Stimulated activated naive CD8-positive, alpha-beta T cell treated with anti-CD3 and anti-CD28 coated beads, Interleukin-15, Interleukin-2, amounts not matched to agents 100 ng/mL and 50 ng/mL, for 24 hours (primary cell): Measurements from ENCODE around the gene ZFHX3.

ENCODE experiments used
- H3K27ac Mint-ChIP-seq: one replicate; pipeline ENCODE4 v1.8.0; 2021; ENCODE audit warnings: mild to moderate bottlenecking, mixed read lengths
- H3K27me3 Mint-ChIP-seq: one replicate; pipeline ENCODE4 v1.8.0; 2021; ENCODE audit warnings: mixed read lengths
- H3K36me3 Mint-ChIP-seq: one replicate; pipeline ENCODE4 v1.8.0; 2021; ENCODE audit warnings: low read depth, mixed read lengths
- H3K4me1 Mint-ChIP-seq: one replicate; pipeline ENCODE4 v1.8.0; 2021; ENCODE audit warnings: low read depth, mixed read lengths
- H3K4me3 Mint-ChIP-seq: one replicate; pipeline ENCODE4 v1.8.0; 2021; ENCODE audit warnings: mild to moderate bottlenecking, mixed read lengths
- H3K9me3 Mint-ChIP-seq: one replicate; pipeline ENCODE4 v1.8.0; 2021; ENCODE audit warnings: mixed read lengths

The ZFHX3 gene

DNA sequence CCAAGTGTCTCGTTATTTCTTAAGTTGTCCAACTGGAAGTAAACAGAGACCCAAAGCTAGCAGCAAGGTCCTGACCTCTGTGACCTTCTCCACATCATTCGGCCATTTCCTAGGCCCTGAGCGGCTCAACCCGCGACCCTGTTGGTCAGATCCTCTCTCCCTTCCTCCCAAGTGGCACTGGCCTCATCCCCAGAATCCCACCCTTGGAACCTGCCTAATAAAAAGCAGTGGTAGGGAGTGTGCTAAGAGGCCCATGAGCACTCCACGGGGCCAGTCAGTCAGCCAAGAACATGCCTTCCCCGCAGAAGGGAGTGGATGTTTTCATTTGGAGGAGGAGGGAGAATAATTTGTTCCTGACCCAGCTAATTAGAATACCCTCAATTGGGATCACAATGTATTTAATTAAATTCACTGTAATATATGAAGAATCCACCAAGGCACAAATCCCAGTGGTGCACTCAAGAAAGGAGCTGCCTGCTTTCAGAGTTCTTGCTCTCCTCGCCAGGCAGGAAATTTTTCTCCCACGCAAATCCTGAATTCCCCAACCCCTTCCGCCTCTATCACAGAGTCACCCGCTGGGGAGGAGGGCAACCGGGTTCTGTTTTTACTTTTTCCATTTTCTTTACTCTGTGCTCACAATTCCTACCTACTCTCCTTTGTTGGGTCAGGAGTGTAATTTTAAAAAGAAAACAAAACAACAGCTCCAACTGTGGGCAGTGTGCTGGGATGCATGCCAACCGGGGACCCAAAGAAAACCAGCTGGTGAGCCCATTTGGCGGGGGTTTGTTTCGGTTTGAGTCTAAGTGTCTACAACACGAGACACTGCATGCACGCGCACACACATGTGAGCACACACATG lies 153.4 kb downstream of the ZFHX3 start:
- Mint-ChIP-seq H3K36me3 (no peaks in the 10 kb centered on the region), H3K27me3 (no peaks in the 10 kb centered on the region), H3K4me1 (no peaks in the 10 kb centered on the region), H3K9me3 (peaks cover 7% of the 10 kb centered on the region), H3K4me3 (no peak overlapping the region), H3K27ac (no peak overlapping the region)

DNA sequence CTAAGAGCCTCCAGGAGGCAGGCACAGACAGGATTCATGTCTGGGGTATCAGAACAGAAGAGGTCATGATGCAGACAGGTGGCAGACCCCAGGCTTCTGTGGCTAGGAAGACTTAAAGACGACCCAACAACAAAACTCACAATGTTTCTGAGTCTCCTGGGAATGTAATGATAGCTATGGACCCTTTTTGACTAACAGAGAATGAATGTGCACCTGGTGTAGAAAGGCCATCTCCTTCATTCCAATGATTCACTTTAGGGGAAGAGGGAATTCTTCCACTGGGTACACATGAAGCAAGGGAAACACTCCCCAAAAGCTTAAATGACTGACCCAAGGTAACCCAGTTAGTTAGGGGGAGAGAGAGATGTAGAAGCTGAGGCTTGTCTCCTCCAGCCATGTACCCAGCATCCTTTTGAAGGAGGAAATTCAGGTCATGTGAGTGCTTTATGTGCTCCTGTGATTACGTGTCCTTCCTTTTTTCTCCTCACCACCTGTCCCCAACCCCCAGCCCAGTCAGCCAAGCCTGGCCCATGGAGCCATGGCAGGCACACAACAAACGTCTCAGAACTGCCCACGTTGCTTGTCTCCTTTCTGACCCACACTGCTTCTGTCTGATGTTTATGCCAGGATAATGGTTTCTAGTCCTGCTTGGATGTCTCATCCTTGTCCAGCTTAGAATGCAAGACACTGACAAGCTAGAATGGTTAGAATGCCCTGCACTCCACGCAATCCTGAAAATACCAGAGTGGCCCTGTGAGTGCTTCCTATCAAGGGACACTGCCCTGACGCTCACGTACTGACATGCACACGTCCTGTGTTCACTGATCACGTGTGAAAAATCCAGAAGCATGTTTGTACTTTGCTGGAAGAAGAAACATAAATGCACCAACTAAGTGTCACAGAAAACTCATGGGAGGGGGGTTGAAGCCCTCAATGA lies 156.4 kb downstream of the ZFHX3 start:
- Mint-ChIP-seq H3K36me3 (no peaks in the 10 kb centered on the region), H3K27ac (no peak overlapping the region), H3K9me3 (peaks cover 7% of the 10 kb centered on the region), H3K4me1 (no peaks in the 10 kb centered on the region), H3K4me3 (no peak overlapping the region), H3K27me3 (no peaks in the 10 kb centered on the region)

DNA sequence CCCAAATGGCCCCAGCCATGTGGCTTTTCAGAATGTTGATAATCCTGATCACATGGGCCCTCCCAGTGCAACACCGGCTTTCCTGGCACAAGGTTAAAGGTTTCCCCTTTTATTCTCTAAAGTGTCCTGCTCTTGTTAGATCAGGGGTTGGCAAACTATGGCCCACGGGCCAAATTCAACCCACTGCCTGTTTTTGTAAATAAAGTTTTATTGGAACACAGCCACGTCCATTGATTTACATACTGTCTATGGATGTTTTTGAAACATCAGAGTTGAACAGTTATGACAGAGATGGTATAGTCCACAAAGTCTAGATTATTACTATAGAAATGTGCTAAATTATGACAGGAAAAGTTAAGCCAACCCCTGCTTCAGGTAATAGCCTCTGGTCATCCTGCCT lies 157.3 kb downstream of the ZFHX3 start:
- H3K27me3 Mint-ChIP-seq, result no peaks in the 10 kb centered on the region
- H3K4me1 Mint-ChIP-seq, result no peaks in the 10 kb centered on the region
- H3K9me3 Mint-ChIP-seq, result peaks cover 7% of the 10 kb centered on the region
- no peak overlapping the region for H3K27ac Mint-ChIP-seq
- no peak overlapping the region for H3K4me3 Mint-ChIP-seq
- no peaks in the 10 kb centered on the region for H3K36me3 Mint-ChIP-seq

DNA sequence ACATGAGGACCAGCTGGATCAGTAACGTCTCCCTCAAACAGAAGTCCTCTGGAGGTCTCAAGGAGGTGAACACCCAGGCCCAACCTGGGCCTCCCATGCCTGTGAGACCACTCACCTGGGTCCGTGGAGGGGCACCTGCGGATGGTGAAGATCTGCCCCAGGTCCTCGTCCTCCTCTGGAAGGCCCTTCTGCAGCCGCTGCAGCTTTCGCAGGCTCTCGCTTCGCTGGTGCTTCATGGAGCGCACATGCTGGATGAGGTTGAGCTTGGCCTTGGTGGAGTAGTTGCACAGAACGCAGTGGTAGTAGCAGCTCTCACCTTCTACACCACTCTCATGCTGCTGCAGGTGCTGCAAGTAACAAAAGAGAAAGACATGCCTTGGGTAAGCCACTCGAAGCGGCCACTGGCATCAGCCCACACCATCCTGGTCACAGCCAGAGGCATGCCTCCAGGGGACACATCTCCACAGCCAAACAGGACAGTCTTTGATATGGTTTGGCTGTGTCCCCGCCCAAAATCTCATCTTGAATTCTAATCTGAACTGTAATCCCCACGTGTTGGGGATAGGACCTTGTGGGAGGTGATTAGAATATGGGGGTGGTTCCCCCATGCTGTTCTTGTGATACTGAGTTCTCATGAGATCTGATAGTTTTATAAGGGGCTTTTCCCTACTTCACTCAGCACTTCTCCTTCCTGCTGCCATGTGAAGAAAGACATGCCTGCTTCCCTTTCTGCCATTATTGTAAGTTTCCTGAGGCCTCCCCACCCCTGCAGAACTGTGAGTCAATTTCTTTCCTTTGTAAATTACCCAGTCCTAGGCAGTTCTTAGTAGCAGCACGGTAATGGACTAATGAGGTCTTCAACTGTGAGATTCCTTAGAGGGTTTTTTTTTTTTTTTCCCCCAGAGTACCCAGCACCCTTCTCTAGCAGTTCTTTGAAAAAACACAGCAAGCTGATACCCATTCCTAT lies 158.0 kb downstream of the ZFHX3 start:
- no peaks in the 10 kb centered on the region for H3K27me3 Mint-ChIP-seq
- no peaks in the 10 kb centered on the region for H3K4me1 Mint-ChIP-seq
- peaks cover 7% of the 10 kb centered on the region for H3K9me3 Mint-ChIP-seq
- no peak overlapping the region for H3K4me3 Mint-ChIP-seq
- H3K27ac Mint-ChIP-seq, result no peak overlapping the region
- H3K36me3 Mint-ChIP-seq, result no peaks in the 10 kb centered on the region

DNA sequence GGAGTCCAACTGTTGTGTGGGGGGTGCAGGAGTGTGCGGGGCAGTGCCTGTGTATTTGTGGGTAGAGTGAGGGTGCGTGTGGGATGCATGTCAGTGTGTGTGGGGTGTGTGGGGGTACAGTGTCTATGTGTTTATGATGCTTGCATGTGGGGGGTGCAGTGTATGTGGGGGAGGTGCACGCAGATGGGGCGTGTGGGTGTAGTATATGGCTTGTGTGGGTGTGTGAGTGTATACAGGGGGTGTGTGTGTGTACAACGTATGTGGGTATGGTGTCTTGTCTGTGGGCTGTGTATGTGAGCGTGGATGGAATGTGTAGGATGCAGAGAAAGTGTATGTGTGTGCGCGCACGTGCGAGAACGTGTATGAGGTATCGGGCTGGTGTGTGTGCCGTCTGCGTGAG lies 160.4 kb downstream of the ZFHX3 start:
- Mint-ChIP-seq H3K9me3 (peaks cover 7% of the 10 kb centered on the region), H3K27me3 (no peaks in the 10 kb centered on the region), H3K4me1 (no peaks in the 10 kb centered on the region), H3K27ac (no peak overlapping the region), H3K36me3 (no peaks in the 10 kb centered on the region), H3K4me3 (no peak overlapping the region)

DNA sequence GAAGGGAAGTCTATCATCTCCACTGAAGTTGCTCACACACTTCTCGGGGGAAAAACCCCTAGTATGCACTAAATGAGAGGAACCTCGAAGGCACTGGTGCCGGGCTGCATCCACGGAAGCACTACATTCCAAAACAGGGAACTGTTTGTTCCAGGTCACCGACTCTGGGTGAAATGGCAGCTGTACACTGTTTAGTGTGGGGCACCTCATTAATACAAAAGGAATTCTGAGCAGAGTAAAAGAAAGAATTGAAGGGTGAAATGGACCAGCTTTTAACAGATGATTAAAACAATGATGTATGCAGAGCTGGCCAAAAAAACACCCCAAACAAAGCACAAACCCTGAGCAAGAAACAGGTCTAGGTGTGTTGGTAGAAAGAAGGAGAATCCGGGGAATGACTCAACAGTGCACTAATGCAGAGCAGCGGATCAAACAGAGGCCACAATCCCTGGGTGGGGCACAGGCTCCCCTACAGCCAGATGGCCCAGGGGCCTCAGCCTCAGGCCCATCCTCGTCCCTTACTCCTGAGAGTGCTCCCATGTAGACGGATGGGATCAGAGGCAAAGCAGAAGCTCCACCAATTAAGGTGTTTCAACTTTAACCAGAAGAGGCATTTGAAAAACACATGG lies 161.5 kb downstream of the ZFHX3 start:
- Mint-ChIP-seq H3K27me3 (no peaks in the 10 kb centered on the region), H3K4me1 (no peaks in the 10 kb centered on the region), H3K4me3 (no peak overlapping the region), H3K27ac (no peak overlapping the region), H3K9me3 (peaks cover 7% of the 10 kb centered on the region), H3K36me3 (no peaks in the 10 kb centered on the region)

DNA sequence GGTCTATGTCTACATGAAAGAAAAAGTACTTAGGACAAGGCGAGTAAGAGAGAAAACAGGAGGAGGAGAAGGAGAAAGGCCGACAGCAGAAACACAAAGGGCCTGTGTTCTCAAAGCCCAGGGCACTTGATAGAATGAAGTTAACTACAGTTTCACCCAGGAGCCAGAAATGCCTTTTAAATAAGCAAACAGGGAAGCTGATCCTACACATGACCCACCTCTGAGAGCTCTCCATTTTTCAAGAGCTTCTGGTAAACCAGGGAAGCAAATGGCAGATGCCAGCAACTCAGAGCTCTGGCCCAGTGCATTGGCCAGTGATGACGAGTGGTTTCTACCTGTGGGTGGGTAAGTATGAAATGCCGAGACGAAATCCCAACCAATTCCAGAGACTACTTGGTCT lies 163.4 kb downstream of the ZFHX3 start:
- no peaks in the 10 kb centered on the region for H3K9me3 Mint-ChIP-seq
- H3K27me3 Mint-ChIP-seq, result no peaks in the 10 kb centered on the region
- no peak overlapping the region for H3K27ac Mint-ChIP-seq
- no peak overlapping the region for H3K4me3 Mint-ChIP-seq
- no peaks in the 10 kb centered on the region for H3K36me3 Mint-ChIP-seq
- no peaks in the 10 kb centered on the region for H3K4me1 Mint-ChIP-seq

DNA sequence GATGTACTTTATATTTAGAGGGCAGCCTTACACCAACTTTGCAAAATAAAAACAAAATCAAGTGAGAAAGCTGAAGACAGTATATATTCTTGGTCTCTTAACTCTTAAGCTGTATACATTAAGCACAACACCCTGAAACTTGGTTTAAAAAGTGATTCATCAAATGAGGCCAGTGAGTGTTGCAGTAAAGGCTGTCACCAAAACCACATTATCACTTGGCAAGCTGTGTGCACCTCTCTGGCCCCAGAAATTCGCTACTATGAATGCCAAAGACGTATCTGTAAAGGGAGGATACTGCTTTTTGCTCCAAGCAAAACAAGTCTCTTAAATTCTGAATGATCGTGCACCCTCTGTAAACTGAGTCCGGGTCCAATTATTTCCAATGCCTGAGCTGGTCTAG lies 163.9 kb downstream of the ZFHX3 start:
- Mint-ChIP-seq H3K9me3 (no peaks in the 10 kb centered on the region), H3K4me1 (no peaks in the 10 kb centered on the region), H3K27me3 (no peaks in the 10 kb centered on the region), H3K27ac (no peak overlapping the region), H3K36me3 (no peaks in the 10 kb centered on the region), H3K4me3 (no peak overlapping the region)

DNA sequence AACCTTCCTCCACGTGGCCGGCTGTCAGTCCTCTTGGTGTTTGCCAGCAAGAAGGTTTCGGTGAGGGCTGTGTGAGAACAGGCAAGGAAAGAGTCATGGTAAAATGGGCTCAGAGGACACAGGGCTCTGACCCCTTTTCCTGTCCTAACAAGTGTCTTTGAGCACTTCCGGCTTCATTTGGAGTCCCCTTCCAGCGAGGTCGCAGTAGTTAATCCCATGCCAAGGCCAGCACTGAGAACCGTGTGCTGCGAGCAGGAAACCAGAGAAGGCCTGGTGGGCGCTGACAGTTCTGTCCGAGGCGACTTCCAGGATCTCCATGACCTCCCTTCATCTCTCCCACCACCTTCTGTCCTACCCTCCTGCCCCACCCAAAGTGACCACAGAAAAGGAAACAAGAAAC lies 168.1 kb downstream of the ZFHX3 start:
- Mint-ChIP-seq H3K27ac (no peak overlapping the region), H3K27me3 (no peaks in the 10 kb centered on the region), H3K9me3 (no peaks in the 10 kb centered on the region), H3K4me1 (peaks cover 22% of the 10 kb centered on the region), H3K36me3 (no peaks in the 10 kb centered on the region), H3K4me3 (no peak overlapping the region)

DNA sequence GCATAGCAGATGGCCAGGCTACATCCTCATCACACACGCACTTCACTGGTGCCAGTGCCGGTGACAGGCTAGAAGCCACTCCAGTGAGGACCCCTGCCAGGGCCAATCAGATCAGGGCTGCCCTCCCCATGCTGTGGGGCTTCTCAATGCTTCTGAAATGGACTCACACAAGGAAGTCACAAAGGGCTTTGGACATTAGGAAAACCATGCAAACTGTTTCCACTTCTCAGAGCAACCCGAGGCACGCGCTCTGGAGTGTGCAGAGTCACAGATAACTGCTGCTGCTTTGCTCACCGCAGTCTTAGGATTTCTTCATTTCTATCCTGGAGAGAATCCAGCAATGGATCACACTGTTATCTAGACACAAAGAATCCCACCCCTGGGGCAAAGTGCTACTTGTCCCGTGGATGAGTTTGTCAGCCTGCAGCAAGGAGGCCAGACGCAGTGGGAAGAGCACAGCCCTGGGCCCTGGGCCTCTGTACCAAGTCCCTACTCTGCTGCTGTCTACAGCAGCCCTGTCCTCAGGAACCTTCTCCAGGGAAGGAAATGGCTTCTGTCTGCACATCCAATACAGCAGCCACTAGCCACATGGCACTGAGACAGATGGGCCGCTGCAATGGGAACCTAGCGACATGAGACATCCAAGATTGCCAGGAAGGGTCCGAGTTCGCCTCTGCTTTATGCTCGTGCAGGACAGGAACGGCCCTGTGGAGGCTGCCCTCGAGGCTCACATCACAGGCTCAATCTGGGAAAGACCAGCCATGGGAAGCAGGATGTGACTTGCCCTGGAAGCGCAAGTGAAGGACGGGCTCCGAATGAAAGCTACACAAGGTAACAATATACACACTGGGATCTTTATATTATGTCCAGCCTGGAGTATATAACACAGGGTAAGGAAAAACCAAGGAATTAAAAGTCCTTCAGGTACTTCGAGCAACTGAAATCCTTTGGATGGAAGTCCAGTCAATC lies 169.3 kb downstream of the ZFHX3 start:
- H3K36me3 Mint-ChIP-seq, result no peaks in the 10 kb centered on the region
- H3K27ac Mint-ChIP-seq, result no peak overlapping the region
- H3K27me3 Mint-ChIP-seq, result no peaks in the 10 kb centered on the region
- no peaks in the 10 kb centered on the region for H3K9me3 Mint-ChIP-seq
- peaks cover 22% of the 10 kb centered on the region for H3K4me1 Mint-ChIP-seq
- H3K4me3 Mint-ChIP-seq, result no peak overlapping the region

DNA sequence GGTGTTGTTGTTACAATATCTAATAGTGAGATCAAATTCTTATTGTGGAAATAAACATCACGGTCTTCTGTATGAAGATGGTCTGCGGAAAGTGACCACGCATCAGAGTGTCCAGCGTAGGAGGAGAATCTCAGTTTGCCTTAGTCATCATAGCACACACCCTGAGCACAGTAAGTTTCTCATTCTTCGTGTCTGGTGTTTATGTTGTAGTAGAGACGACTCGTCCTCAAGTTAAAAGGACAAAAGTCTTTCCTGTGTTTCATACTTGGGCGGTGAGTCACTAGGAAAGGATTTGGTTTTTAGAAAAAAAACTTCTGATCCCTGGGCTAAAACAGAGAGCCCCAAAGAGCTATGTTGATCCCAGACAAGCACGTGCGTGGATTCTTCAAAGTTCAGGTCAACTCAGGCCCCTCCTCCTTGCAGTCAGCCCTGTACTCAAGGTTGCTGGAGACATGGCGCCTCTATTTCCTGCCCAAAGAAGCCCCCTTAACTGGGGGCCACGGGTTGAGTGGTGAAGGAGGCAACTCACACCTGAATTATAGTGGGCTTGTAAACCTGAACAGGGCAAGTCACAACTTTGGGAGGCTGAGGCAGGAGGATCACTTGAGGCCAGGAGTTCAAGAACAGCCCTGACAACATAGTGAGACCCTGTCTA lies 170.4 kb downstream of the ZFHX3 start:
- H3K4me1 Mint-ChIP-seq, result peaks cover 22% of the 10 kb centered on the region
- no peaks in the 10 kb centered on the region for H3K36me3 Mint-ChIP-seq
- no peak overlapping the region for H3K4me3 Mint-ChIP-seq

DNA sequence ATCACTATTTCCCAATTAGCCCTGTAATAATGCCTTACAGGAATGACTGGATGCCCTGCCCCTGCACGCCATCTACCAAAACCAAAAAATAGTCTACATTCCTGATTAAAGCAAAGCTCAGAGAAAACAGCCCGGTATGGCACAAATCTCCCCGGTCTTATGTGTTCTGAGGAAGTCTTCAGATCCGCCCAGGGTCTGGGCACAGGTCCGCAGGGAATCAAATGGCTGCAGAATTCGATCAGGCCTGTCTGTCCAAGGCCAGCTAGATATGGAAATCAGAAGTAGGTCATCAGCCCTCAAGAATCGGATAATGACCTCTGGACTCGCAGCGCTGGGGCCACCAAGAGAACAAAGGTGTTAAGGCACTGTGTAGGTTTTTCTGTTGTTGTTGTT lies 171.0 kb downstream of the ZFHX3 start:
- peak overlapping the region; percentile 45 for H3K27ac Mint-ChIP-seq

More for the DNA sequence above, 170.4 kb downstream of the ZFHX3 start:
- H3K9me3 Mint-ChIP-seq, result no peaks in the 10 kb centered on the region
- H3K27me3 Mint-ChIP-seq, result no peaks in the 10 kb centered on the region
- peak overlapping the region; percentile 45 for H3K27ac Mint-ChIP-seq

DNA sequence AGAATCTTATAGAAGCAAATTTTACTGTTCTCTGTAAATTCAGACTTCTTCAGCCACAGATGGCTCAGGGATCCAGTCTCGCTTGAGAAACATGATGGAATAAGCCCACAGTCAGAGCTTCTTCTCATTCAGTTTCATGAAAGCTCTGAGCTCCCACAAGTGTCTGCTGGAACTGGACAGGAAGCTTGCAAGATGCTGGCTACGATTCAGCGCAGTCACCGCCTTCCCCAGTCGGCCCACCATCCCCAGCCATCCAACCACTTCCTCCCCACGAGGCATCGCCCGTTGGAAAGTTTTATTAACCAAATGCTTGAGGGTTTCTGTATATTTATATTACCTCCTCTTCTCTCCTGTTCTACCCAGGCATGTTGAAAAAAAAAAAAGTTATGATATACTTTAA lies 171.7 kb downstream of the ZFHX3 start:
- Mint-ChIP-seq H3K4me3 (no peak overlapping the region), H3K27me3 (no peaks in the 10 kb centered on the region), H3K4me1 (peaks cover 22% of the 10 kb centered on the region), H3K36me3 (no peaks in the 10 kb centered on the region), H3K9me3 (no peaks in the 10 kb centered on the region), H3K27ac (peak overlapping the region; percentile 68)

More for the DNA sequence above, 171.0 kb downstream of the ZFHX3 start:
- no peaks in the 10 kb centered on the region for H3K27me3 Mint-ChIP-seq
- peaks cover 22% of the 10 kb centered on the region for H3K4me1 Mint-ChIP-seq
- no peaks in the 10 kb centered on the region for H3K9me3 Mint-ChIP-seq
- H3K36me3 Mint-ChIP-seq, result no peaks in the 10 kb centered on the region
- H3K4me3 Mint-ChIP-seq, result no peak overlapping the region
